ENCODE results near the gene MYORG.
"Not testable (repeated sequence)": the region's sequence is repeated elsewhere in the genome, so short reads cannot be mapped to it uniquely, and the experiment has no call there.

MYORG gene

GRCh38 chr9:34368796-34369195 is 7.9 kb downstream of the MYORG start:
- DNase-seq (ENCODE audit: low read depth), result not testable (repeated sequence)

GRCh38 chr9:34367751-34368410 is 8.8 kb downstream of the MYORG start:
- not testable (repeated sequence) for DNase-seq (ENCODE audit: low read depth)

GRCh38 chr9:34366365-34366764 is 10.3 kb downstream of the MYORG start:
- DNase-seq (ENCODE audit: low read depth), result no peak

DNA sequence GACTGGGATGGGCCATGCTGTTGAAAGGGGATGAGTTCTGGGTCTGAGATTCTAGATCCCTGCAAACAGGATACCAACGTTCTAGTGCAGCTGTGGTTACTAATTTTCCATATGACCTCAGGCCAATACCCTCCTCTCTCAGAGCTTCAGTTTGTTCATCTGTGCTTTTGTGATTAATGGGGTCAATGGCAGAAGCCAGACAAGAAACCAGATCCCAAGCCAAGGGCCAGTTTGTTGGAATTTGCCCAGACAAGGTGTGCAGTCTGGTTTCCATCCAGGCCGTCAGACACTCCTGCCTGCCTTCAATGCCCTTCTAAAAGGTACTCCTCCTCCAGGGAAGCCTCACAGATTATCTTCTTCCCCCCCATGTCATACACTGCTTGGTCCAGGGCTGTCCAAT is 11.4 kb downstream of the MYORG start:
- DNase-seq (ENCODE audit: low read depth), result no peak

- no peak for DNase-seq (ENCODE audit: low read depth)
Observed at GRCh38 chr9:34363619-34364351, 12.9 kb downstream of the MYORG start.

DNA sequence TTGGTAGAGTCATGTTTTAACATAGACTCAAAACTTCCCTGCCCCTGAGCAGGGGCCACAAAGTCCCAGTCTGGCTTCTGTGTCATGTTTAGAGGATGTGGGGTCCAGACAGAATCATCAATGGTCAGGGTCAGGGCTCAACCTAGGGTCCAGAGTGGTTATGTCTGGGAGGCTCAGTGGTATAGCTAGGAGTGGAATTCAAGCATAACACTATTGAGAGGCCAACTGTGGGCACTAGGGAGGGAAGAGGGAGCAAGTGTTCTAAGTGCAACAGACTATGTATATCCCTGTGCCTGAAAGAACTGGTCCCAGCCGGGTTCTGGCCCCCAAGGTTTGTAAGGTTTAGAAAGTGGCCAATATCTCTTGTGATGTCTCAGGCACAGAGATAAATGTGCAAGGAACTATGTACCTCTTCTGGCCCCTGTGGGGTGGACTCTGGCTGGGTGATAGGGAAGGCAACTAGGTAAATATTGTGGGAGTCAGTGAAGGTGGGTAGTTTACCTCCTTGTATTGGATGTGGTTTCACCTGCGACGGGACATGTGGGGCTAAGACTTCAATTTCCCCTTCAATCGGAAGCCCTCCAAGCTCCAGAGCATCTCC is 14.0 kb downstream of the MYORG start:
- DNase-seq (ENCODE audit: low read depth), result no peak

GRCh38 chr9:34352957-34353356 is 23.7 kb downstream of the MYORG start:
- DNase-seq (ENCODE audit: low read depth), result not testable (repeated sequence)

- not testable (repeated sequence) for DNase-seq (ENCODE audit: low read depth)
Observed at GRCh38 chr9:34352122-34352652, 24.5 kb downstream of the MYORG start.

DNA sequence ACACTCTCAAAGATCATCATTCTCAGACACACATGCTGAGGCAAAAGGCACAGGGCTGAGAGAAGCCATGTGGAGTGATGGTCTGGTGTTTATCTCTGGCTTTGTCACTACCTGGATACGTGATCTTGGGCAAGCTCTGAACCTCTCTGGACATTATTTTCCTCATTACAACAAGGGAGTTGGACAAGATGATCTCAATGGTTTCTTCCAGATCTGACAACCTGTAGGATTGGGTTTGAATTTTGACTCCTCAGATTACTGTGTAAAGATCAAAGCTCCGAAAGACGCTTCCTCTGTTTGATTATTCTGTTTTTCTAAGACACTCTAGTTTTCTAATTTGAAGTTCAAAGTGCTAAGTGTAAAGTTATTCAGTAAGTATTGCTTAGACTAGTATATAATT is 27.4 kb downstream of the MYORG start:
- no peak for DNase-seq (ENCODE audit: low read depth)

GRCh38 chr9:34347800-34348158 is 28.9 kb downstream of the MYORG start:
- no peak for DNase-seq (ENCODE audit: low read depth)

DNA sequence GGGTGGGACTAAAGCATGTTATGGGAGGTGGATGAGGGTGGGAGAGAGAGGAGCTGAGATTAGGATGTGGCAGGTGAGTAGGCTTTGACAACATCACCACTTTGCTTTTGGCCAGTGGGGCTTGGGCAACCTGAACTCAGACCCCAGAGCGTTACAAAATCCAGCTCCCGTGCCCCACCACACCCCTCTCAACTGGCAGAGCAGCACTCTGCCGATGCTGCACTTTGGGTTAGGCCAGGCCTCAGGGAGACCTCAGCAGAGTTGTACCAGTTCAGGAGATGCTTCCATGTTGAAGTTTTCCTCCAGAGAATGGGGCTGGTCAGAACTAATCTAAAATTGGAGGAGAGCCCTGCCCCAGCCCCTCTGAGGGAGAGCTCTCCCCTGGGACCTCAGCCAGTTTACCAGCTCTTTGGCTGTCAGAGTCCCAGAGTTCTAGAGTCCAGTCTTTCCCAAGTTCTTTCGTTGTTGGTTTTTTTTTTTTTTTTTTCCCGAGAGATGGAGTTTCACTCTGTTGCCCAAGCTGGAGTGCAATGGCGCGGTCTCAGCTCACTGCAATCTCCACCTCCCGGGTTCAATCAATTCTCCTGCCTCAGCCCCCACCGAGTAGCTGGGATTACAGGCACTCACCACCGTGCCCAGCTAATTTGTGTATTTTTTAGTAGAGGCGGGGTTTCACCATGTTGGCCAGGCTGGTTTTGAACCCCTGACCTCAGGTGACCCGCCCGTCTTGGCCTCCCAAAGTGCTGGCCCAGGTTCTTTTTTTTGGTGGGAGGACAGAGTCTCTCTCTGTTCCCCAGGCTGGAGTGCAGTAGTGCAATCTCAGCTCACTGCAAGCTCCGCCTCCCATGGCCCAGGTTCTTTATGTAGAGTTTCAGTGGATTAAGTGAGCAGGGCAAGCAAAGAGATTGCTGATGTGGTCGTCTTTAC is 29.6 kb downstream of the MYORG start:
- DNase-seq (ENCODE audit: low read depth), result no peak

DNA sequence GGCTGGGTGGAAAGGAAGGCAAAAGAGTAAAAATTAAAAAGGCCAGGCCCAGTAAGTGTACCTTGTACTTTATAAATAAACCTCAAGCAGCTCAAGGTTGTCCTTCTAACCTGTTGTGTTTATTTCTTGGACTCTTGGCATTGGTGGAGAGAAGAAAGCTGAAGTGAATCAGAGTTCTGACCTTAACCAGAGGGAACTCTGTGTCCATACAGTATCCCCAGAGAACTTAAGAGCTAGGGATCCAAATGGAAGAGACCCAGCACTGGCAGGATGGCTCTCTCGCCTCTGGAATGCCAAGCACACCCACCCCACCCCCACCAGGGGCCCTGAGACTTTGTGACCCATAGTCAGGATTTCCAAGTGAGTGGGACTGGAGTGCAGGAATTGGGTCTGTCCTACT is 33.1 kb downstream of the MYORG start:
- no peak for DNase-seq (ENCODE audit: low read depth)

- DNase-seq (ENCODE audit: low read depth), result no peak
Observed at GRCh38 chr9:34343090-34343489, 33.6 kb downstream of the MYORG start.

DNA sequence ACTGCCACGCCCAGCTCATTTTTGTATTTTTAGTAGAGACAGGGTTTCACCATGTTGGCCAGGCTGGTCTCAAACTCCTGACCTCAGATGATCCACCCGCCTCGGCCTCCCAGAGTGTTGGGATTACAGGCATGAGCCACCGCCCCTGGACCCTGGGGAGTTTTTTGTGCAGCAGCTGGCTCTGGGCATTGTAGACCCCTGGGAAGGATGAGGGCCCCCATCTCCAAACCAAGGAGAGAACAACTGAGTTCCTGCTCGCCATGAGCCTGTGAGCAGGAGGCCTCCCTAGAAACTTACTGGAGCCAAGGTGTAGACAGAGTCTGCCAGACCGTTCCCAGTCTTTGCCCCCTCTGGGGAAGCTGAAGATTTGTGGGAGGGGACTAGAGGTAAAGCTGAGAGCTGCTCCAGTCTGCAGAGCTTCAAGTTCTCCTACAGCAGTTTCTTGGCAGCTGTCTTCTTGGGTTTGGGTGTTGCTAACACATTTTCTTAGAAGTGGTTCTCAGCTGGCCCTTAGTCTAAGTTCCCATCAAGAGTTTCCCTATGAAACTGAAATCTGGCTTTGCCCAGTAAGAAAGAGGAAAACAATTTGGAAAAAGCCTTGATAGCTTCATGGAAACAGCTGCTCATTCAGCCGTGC is 34.9 kb downstream of the MYORG start:
- no peak for DNase-seq (ENCODE audit: low read depth)

DNA sequence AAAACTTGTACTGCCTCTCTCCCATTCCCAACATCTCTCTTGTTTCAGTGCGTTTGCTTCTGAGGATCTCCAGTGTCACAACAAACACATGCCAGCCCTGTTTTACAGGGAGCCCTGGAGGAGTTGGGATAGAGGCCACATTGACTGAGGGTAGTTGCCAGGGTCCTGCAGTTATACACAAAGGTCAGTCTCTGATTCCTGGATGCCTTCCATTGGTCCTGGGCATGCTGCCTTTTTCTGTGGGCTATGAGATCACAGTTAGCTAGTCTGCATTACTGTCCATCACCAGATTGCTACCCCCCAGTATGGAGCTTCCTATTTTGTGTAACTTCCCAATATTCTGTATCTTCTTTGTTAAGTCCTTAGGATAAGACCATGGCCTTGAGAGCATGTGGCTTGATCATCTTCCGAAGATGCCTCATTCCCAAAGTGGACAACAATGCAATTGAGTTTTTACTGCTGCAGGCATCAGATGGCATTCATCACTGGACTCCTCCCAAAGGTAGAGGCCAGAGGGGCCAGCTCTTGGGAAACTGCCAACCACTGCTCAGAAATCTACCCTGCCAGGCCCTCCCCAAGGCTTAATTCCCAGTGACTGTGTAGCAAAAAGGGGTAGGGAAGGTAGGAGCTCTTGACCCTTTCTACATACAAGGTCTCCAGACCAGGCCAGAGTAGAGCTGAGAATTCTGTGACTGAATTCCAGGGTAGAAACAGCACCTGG is 37.9 kb downstream of the MYORG start:
- no peak for DNase-seq (ENCODE audit: low read depth)

DNA sequence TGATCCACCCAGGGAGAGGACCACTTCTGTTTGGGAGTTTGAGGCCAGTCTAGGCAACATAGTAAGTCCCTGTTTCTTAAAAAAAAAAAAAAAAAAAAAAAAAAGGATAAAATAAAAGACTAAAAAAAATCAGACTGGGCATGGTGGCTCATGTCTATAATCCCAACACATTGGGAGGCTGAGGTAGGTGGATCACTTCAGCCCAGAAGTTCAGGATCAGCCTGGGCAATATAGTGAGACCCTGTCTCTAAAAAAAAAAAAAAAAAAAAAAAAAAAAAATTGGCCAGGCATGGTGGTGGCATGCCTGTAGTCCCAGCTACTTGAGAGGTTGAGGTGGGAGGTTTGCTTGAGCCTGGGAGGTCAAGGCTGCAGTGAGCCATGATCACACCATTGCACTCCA is 38.6 kb downstream of the MYORG start:
- not testable (repeated sequence) for DNase-seq (ENCODE audit: low read depth)

DNA sequence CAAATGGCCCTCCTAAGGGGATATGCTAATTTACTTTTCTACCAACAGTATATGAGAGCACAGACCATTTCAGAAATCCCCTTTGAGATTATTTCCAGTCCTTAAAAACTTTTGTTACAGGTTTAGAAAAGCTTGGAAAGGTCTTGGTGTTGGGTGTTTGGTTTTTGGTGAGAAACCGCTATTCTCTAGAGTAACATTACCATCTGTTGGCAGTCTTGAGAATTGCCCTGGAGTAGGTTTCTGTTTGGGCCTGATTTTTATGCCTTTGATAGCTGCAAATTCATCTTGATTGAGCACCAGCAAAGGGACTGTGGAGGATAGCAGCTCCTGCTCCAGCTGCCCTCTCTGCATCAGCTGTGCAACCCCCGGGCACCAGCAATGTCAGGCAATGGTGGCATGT is 39.3 kb downstream of the MYORG start:
- no peak for DNase-seq (ENCODE audit: low read depth)

DNA sequence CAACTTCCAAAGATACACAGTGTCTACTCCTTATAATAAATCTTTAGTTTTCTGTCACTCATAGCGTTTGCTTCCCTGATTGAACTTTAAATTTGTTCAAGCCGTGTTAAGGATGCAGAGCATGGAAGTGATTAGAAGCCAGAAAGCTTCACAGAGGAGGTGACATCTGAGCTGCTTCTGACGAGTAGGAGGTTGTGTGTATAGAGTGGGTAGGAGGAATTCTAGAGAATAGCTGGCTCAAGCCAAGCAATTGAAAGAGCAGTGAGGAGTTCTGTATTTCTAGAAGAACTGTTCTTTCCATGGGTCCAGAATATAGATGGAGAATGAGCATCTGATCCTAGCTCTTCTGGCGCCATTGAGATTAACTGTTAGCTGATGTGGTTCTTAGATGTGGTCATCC is 41.3 kb downstream of the MYORG start:
- DNase-seq (ENCODE audit: low read depth), result no peak

DNA sequence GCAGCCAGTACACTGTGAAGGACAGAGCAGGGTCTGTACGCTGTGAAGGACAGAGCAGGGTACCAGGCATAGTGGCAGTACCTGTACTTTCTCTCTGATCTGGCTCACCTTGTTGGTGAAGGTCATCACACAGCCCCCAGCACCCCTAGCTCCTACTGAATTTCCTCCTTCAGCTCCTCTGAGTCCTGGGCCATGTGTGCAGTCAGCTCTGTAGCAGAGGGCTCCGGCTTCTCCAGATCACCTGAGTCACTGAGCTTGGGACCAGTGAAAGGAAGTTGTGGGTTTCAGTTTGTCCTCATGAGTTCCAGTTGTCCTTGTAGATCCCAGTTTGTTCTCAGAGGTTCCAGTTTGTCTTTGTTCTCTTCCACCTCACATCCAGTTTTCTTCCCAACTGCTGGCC is 41.8 kb downstream of the MYORG start:
- no peak for DNase-seq (ENCODE audit: low read depth)

- no peak for DNase-seq (ENCODE audit: low read depth)
Observed at GRCh38 chr9:34334337-34334824, 42.3 kb downstream of the MYORG start.

- DNase-seq (ENCODE audit: low read depth), result no peak
Observed at GRCh38 chr9:34333836-34334235, 42.9 kb downstream of the MYORG start.
